Type B pancreatic cell (in vitro differentiated cells): ENCODE measurements around the gene KLHL3. TPM values are rescaled to one million over a fixed set of nuclear protein-coding genes. Genes with fewer than 3 reads are reported as not detected.

ENCODE experiments used
- DNase-seq: peaks from one replicate; pipeline ENCODE4 v3.0.0; 2021; ENCODE audit warnings: mixed read lengths; ENCODE audit not compliant: unreplicated experiment; ENCODE audit errors: extremely low spot score
- H3K27ac Mint-ChIP-seq: 2 replicates; pipeline ENCODE4 v1.8.0; 2021; ENCODE audit warnings: mild to moderate bottlenecking, mixed read lengths
- H3K27me3 Mint-ChIP-seq: 2 replicates; pipeline ENCODE4 v1.8.0; 2021; ENCODE audit warnings: mixed read lengths
- H3K36me3 Mint-ChIP-seq: 2 replicates; pipeline ENCODE4 v1.8.0; 2021; ENCODE audit warnings: mixed read lengths
- H3K4me1 Mint-ChIP-seq: one replicate; pipeline ENCODE4 v1.8.0; 2021; ENCODE audit warnings: mixed read lengths; ENCODE audit not compliant: unreplicated experiment
- H3K4me3 Mint-ChIP-seq: 2 replicates; pipeline ENCODE4 v1.8.0; 2021; ENCODE audit warnings: mild to moderate bottlenecking, mixed read lengths
- H3K9me3 Mint-ChIP-seq: 2 replicates; pipeline ENCODE4 v1.8.0; 2021; ENCODE audit warnings: mixed read lengths
- CTCF ChIP-seq: fragments of 200-600 bp; sonication (generic); conservative IDR thresholded peaks from 2 replicates; pipeline ENCODE4 v1.5.0; 2021; ENCODE audit warnings: antibody characterized with exemption, mild to moderate bottlenecking
- total RNA-seq: library from RNA; stranded (reverse); gene quantifications from 2 replicates; pipeline ENCODE4 v1.2.1, GENCODE V29; 2021; ENCODE audit warnings: low replicate concordance

KLHL3 gene
- total RNA-seq, 1 donor from 2014 or later = 9.7 TPM

GRCh38 chr5:137610598-137610997 is 125.3 kb downstream of the KLHL3 start:
- H3K4me3 Mint-ChIP-seq = no peak overlapping the region
- no peak overlapping the region for H3K27ac Mint-ChIP-seq
- no peak for DNase-seq
- no peak for TF ChIP-seq CTCF
- H3K27me3 Mint-ChIP-seq = peaks cover 48% of the 10 kb centered on the region
- H3K4me1 Mint-ChIP-seq = peaks cover 5% of the 10 kb centered on the region
- no peaks in the 10 kb centered on the region for H3K36me3 Mint-ChIP-seq
- H3K9me3 Mint-ChIP-seq = no peaks in the 10 kb centered on the region

DNA sequence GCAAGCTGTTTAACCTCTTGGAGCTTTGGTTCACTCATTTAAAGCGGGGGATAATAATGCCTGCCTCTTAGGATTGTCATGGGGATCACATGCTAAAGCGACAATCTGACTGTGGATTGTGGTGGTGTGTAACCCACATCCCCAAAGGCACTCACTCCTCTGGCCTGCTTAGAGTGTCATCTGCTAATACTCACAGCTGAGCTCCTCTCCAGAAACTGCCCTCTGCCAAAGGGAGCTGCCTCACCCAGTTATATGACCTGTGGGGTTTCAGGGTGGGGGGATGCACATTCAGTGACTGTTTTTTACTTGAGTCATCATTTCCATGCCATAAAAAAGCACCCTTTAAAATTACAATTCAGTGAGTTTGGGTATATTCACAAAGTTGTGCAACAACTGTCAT is 126.8 kb downstream of the KLHL3 start:
- Mint-ChIP-seq H3K27me3 (peaks cover 49% of the 10 kb centered on the region), H3K9me3 (no peaks in the 10 kb centered on the region)

DNA sequence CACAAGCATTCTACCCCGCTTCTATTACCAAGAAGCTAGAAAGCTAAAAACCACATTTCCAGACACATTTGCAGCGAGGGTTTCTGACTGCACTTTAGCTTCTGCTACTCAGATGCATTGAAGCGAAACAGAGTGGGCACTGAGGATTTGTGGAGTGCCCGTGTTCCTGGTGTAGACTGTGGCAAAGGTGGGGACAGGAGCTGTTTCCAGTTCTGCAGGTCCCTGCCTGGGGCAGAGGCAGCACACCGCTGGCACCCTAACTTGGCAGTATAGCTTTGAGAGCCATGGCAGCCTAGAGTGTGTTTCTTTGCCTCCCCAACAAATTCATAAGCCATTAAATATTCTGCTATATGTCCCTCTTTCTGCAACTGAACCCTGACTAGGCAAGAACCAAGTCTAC is 128.1 kb downstream of the KLHL3 start:
- Mint-ChIP-seq H3K36me3 (no peaks in the 10 kb centered on the region), H3K9me3 (no peaks in the 10 kb centered on the region), H3K4me3 (no peak overlapping the region)

More for the DNA sequence above, 126.8 kb downstream of the KLHL3 start:
- H3K27ac Mint-ChIP-seq = no peak overlapping the region
- H3K36me3 Mint-ChIP-seq = no peaks in the 10 kb centered on the region
- no peak for DNase-seq
- H3K4me3 Mint-ChIP-seq = no peak overlapping the region
- peaks cover 9% of the 10 kb centered on the region for H3K4me1 Mint-ChIP-seq
- TF ChIP-seq CTCF = no peak

GRCh38 chr5:137606401-137606800 is 129.5 kb downstream of the KLHL3 start:
- no peak overlapping the region for H3K27ac Mint-ChIP-seq
- no peaks in the 10 kb centered on the region for H3K36me3 Mint-ChIP-seq
- DNase-seq = no peak
- peaks cover 4% of the 10 kb centered on the region for H3K4me1 Mint-ChIP-seq
- H3K4me3 Mint-ChIP-seq = no peak overlapping the region
- TF ChIP-seq CTCF = no peak
- H3K9me3 Mint-ChIP-seq = no peaks in the 10 kb centered on the region
- H3K27me3 Mint-ChIP-seq = peaks cover 37% of the 10 kb centered on the region

More for the DNA sequence above, 128.1 kb downstream of the KLHL3 start:
- no peak for DNase-seq
- no peak overlapping the region for H3K27ac Mint-ChIP-seq
- H3K4me1 Mint-ChIP-seq = peaks cover 9% of the 10 kb centered on the region
- no peak for TF ChIP-seq CTCF
- peaks cover 43% of the 10 kb centered on the region for H3K27me3 Mint-ChIP-seq

GRCh38 chr5:137605411-137605810 is 130.5 kb downstream of the KLHL3 start:
- H3K27me3 Mint-ChIP-seq = peaks cover 33% of the 10 kb centered on the region
- no peak overlapping the region for H3K27ac Mint-ChIP-seq
- H3K4me1 Mint-ChIP-seq = peaks cover 4% of the 10 kb centered on the region
- H3K9me3 Mint-ChIP-seq = no peaks in the 10 kb centered on the region
- H3K4me3 Mint-ChIP-seq = no peak overlapping the region
- no peaks in the 10 kb centered on the region for H3K36me3 Mint-ChIP-seq
- peak; percentile 45 for TF ChIP-seq CTCF
- DNase-seq = no peak
